ENCODE results near the gene ARHGEF17.

ARHGEF17 gene

GRCh38 chr11:73308003-73308960 lies at the start of gene ARHGEF17:
TSS of gene ARHGEF17 (plus strand) at chr11:73308276. CDS start at chr11:73308639, 363 bp downstream.
- no peak for TF ChIP-seq CTCF (IDR thresholded peaks at IDR 0.05; ENCODE audit: extremely low read depth, missing control alignments)
- peak; percentile 82 for DNase-seq (ENCODE audit: low spot score)

- DNase-seq (ENCODE audit: low spot score) = no peak
- TF ChIP-seq CTCF (IDR thresholded peaks at IDR 0.05; ENCODE audit: extremely low read depth, missing control alignments) = no peak
Measured at GRCh38 chr11:73259406-73260126, 48.5 kb upstream of the ARHGEF17 start.

GRCh38 chr11:73260127-73260457 lies 48.0 kb upstream of the ARHGEF17 start:
- TF ChIP-seq CTCF (IDR thresholded peaks at IDR 0.05; ENCODE audit: extremely low read depth, missing control alignments) = no peak
- DNase-seq (ENCODE audit: low spot score) = no peak

- TF ChIP-seq CTCF (IDR thresholded peaks at IDR 0.05; ENCODE audit: extremely low read depth, missing control alignments) = no peak
- no peak for DNase-seq (ENCODE audit: low spot score)
Measured at GRCh38 chr11:73262851-73263495, 45.1 kb upstream of the ARHGEF17 start.

- TF ChIP-seq CTCF (IDR thresholded peaks at IDR 0.05; ENCODE audit: extremely low read depth, missing control alignments) = no peak
- no peak for DNase-seq (ENCODE audit: low spot score)
Measured at GRCh38 chr11:73263640-73264039, 44.4 kb upstream of the ARHGEF17 start.

- no peak for DNase-seq (ENCODE audit: low spot score)
- TF ChIP-seq CTCF (IDR thresholded peaks at IDR 0.05; ENCODE audit: extremely low read depth, missing control alignments) = no peak
Measured at GRCh38 chr11:73265278-73265810, 42.7 kb upstream of the ARHGEF17 start.
